NCI-H187 treated with DMSO at 0.1 percent for 48 hours (cell line): ENCODE results near the gene GLDC.

Experiments used
- DNase-seq: peaks from one replicate; lab custom pipeline; 2025; lab: John Stamatoyannopoulos, UW

GLDC gene

DNA sequence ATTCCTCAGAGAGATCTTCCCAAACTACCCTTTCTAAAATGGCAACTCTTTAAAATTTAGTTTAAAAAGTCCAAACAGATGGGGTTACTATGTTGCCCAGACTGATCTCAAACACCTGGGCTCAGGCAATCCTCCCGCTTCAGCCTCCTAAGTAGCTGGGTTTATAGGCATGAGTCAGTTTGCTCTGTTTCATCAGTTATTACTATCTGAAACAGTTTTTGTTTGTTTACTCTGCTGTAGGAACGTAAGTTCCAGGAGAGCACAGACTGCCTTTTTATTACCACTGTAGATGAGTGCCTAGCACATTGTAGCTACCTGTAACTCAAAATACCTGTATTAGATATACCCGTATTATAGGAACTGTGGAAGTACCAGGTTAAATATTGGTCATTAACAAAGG, 143.1 kb downstream of the GLDC start:
- DNase-seq: no peak

DNA sequence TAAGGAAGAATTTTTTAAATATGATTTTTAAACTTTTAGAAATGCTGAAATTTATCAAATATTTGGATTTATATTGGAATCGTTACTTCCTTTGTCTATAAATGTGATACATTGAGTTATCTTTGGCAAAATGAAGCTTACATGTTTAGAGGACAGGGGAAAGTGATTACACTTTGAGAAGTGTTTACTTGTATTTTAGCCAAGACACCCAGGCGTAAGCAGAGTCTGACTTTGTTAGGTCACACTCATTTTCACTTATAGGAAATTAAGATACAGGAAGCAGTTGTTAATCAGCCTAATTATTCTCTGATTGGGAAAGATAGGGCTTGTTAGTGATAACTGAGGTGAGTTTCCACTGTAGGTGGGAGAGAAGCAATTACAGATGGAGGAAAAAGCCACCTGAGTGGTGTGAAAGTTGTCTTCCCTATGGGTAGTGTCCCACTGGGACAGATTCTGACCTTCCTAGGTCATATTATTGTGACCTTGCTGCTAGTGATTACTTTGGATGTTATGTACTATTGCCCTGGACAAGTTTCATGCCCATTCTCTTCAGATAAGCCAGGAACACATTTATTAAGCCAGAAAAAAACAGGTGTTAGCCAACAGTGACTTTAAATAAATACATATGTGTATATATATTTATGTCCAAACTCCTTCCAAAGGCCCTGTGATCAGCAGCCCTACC, 143.9 kb downstream of the GLDC start:
- DNase-seq: no peak

DNA sequence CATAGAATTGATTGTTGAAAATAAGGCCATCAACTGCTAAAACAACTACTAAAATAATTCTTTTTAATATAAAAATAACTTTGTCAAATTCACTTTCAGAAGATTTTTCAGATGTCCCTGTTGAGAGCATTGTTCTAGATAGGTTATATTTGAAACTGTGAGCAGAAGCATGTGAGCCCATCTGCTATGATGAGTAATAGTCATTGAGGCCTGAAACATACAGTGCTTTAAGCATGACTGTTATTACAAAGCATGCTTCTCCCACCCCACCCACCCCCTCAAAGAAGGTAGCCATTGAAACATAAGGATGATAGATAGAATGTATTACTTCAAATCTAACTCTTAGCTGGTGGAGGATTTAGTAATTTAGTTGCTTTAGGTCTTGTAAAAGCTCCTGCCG, 146.5 kb downstream of the GLDC start:
- no peak for DNase-seq

GRCh38 chr9:6495466-6495865, 150.1 kb downstream of the GLDC start:
- DNase-seq: no peak

GRCh38 chr9:6490863-6491262, 154.7 kb downstream of the GLDC start:
- DNase-seq: no peak

DNA sequence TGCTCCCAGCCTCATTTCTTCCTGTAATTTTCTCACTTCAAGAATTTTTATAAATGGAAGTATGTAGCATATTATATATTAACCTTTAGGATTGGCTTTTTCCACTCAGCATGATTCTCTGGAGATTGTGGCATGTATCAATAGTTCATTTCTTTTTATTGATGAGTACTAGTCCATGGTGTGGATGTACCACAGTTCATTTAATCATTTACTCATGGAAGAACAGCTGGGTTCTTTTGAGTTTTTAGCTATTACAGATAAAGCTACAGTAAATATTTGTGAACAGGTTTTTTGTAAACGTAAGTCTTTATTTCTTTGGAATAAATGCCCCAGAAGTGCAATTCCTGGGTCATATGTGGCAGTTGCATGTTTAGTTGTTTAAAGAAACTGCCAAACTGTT, 156.4 kb downstream of the GLDC start:
- no peak for DNase-seq

DNA sequence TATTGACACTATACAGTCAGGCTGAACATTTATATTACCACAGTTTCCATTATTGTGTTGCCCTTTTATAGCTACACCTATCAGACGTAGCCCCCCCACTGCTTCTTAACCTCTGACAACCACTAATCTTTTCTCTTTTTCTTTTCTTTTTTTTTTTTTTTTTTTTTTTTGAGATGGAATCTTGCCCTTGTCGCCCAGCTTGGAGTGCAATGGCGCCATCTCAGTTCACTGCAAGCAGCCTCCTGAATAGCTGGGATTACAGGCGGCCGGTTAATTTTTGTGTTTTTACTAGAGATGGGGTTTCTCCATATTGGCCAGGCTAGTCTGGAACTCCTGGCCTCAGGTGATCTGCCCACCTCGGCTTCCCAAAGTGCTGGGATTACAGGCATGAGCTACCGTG, 157.1 kb downstream of the GLDC start:
- no peak for DNase-seq

GRCh38 chr9:6484210-6484609, 161.3 kb downstream of the GLDC start:
- no peak for DNase-seq
